HG03103 (cell line): ENCODE data around the gene EGR4.

Experiments used
- ATAC-seq: cut with Tn5 transposase; IDR thresholded peaks from one replicate; pipeline ENCODE4 v1.9.1; 2021; ENCODE audit warnings: low read depth; ENCODE audit not compliant: unreplicated experiment

EGR4 gene

GRCh38 chr2:73291093-73291460 lies 2.3 kb downstream of the EGR4 start:
- no peak for ATAC-seq

- ATAC-seq: no peak
Observed at GRCh38 chr2:73290049-73290839, 3.1 kb downstream of the EGR4 start.

GRCh38 chr2:73289304-73289703 lies 4.0 kb downstream of the EGR4 start:
- ATAC-seq: no peak

GRCh38 chr2:73286134-73286655 lies 7.2 kb downstream of the EGR4 start:
- no peak for ATAC-seq

DNA sequence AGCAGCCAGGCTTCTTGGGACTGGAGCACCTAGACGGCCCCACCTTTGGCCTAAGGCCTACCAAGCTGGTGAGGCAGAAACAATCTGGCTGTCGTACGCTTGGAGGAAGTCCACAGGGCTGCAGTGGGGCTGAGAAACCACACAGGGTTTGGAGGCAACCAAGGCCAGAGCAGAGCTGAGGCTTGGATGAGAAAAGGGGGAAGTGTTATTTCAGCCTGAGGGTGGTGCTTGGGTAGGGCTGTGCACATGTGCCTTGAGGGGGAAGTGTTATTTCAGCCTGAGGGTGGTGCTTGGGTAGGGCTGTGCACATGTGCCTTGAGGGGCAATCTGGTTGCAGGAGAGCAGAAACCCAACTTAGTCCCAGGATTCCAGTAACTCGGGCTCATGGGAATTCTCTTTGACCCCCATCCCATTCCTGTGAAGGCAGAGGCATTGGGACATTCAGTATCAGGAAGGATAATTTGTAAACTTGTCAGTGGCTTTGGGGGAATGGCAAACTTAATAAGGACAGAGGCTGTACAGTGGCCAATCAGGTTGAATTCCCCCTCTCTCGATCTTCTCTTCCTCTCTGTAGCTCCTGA lies 8.1 kb downstream of the EGR4 start:
- peak; percentile 59 for ATAC-seq

GRCh38 chr2:73284296-73285158 lies 8.8 kb downstream of the EGR4 start, which contains the start of gene FBXO41:
FBXO41 (minus strand) TSS chr2:73284478; CDS start chr2:73269630, 14,848 bp downstream.
- peak; percentile 58 for ATAC-seq

DNA sequence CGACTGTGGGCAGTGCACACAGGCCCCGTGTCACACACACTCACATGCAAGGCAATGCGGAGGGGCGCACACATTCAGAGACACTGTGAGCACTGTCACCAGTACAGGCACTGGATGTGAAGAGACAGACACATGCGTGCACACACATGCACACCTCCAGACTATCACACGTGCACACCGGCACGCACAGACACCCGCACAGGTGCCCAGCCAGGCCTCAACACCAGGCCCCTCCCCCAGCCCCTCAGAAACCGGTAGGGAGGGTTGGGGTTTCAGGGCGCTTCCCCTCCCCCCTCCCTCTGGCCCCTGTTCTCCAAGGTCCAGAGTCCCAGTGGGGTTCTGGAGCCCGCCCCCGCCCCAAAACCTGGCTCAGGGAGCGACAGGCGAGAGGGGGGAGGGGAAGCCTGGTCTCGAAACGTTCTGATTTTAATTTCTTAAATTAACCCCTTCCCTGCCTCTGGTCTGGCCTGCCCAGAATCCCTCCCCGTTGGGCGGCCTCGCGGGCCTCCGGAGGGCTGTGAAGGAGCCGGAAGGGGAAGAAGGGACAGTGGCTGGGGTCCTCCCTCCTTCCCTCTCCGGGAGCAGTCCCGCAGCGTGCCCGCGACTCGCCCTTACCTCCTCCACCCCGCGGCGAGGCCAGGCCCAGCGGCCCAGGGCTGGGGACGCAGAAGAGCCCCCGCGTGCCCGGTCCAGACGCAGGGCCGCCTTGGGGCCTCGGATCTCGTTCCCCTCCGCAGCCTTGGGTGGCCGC lies 9.6 kb downstream of the EGR4 start:
- ATAC-seq: peak; percentile 4

DNA sequence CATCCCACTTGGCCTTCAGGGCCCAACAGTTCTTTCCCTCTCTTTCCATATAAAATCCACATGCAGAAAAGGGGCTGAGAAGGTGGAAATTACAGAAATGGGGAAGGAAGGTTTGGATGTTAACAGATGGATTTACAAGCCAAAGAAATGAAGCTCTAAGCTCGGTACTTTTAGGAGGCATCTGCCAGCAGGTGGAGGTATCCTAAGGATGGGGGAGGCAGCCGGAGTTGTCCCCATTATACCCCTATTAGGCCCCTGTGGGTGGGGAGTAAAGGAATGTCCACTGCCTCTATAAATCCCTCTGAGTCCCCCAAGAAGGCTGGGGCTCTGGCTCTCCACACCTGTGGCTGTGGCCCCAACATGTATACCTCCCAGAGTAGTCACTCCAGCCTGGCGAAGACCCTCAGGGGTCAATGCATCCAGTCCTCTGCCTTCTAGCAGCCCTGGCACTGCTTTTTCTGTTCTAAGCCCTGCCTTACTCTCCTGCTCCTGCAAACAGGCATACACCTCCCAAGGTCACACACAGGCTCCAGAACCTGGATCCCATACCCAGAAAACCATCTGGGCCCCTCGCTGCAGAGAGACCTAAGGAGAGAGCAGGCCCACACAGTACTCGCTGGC lies 10.3 kb downstream of the EGR4 start:
- no peak for ATAC-seq

- no peak for ATAC-seq
Observed at GRCh38 chr2:73281244-73281643, 12.1 kb downstream of the EGR4 start.

GRCh38 chr2:73279852-73280251 lies 13.5 kb downstream of the EGR4 start:
- ATAC-seq: no peak

GRCh38 chr2:73272270-73272669 lies 21.1 kb downstream of the EGR4 start:
- no peak for ATAC-seq

- ATAC-seq: no peak
Observed at GRCh38 chr2:73269686-73270465, 23.5 kb downstream of the EGR4 start.

GRCh38 chr2:73268830-73269685 lies 24.3 kb downstream of the EGR4 start:
- ATAC-seq: no peak

DNA sequence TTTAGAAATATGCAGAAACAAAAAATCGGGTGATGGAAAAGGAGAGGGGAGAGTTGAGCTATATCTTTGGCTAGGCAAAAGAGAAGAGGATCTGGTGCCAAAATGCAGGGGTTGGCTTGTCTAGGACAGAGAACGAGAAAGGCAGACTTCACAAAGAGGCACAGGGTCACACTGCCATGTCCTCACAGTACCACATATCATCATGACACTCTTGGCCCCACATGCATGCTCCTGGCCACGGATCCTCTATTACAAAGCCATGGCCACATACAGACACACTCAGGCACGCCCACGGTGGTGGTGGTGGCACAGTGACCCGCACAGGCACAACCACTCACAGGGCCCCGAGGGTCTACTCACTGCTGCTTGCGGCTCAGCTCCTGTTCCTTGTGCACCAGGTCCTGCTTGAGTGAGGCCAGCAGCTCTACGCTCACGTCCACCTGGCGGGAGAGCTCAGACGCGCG lies 24.9 kb downstream of the EGR4 start:
- no peak for ATAC-seq

DNA sequence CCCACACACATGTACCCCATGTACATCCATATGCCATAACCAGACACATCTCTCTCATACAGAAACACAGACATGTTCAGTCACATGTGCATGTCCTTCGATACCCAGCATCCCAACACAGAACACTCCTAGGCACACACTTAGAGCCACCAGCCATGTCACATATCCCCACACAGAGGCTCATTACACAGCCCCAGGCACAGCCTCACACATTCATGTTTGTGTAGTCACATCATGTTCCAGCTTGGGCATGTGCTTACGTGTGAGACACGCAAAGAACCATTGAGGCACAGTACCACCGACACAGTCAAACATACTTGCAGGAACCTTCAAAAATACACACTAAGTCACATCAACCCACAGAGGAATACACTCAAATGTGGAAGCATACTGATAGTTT lies 26.3 kb downstream of the EGR4 start:
- ATAC-seq: no peak

- ATAC-seq: no peak
Observed at GRCh38 chr2:73266061-73266901, 27.1 kb downstream of the EGR4 start.
